Measurements from ENCODE around the gene UFD1.

Gene UFD1

GRCh38 chr22:19402642-19403191 lies 76.3 kb downstream of the UFD1 start:
- in situ Hi-C loops (cut with HindIII; ENCODE audit: low sequenced_read_pairs), result no loop called here
- TF ChIP-seq CTCF (IDR thresholded peaks at IDR 0.05; ENCODE audit: low read depth, low read length), result no peak
- no peak for DNase-seq (ENCODE audit: low read depth, low spot score)
- no peak overlapping the region for H3K4me3 ChIP-seq (ENCODE audit: low read depth, low read length)

- in situ Hi-C loops (cut with HindIII; ENCODE audit: low sequenced_read_pairs), result no loop called here
- DNase-seq (ENCODE audit: low read depth, low spot score), result no peak
- no peak for TF ChIP-seq CTCF (IDR thresholded peaks at IDR 0.05; ENCODE audit: low read depth, low read length)
- no peak overlapping the region for H3K4me3 ChIP-seq (ENCODE audit: low read depth, low read length)
Observed at GRCh38 chr22:19401483-19401882, 77.5 kb downstream of the UFD1 start.

DNA sequence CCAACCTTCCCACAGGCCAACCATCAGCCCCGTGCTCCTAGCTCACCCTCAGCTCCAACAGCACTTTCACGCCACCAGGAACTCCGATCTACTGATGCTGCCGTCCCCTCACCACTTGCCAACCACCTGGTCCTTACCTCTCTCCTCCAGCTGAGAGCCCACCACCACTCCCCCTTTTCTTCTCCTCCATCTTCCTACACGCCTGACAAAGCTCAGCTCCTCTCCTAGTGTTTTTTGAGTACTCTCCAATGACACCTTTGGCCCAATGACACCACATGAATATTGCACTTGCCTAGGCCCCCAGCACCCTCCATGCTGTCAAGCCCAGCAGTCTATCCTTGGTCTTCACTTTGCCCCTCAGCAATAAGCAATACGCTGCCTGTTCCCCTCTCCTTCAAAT lies 78.1 kb downstream of the UFD1 start:
- DNase-seq (ENCODE audit: low read depth, low spot score), result no peak
- in situ Hi-C loops (cut with HindIII; ENCODE audit: low sequenced_read_pairs), result no loop called here
- no peak for TF ChIP-seq CTCF (IDR thresholded peaks at IDR 0.05; ENCODE audit: low read depth, low read length)
- no peak overlapping the region for H3K4me3 ChIP-seq (ENCODE audit: low read depth, low read length)

Measured in astrocyte of the spinal cord (primary cell).